GM12873 (cell line): Measurements from ENCODE around the gene PSD2.

Experiments used
- CTCF ChIP-seq: IDR thresholded peaks from 2 replicates; pipeline ENCODE4 v1.5.1; 2012; ENCODE audit warnings: low read depth, mild to moderate bottlenecking, moderate library complexity, low read length, control low read depth; ENCODE audit not compliant: insufficient read depth; ENCODE audit errors: missing control alignments

The PSD2 gene

GRCh38 chr5:139864716-139865483 is 69.3 kb downstream of the PSD2 start:
- TF ChIP-seq CTCF = no peak

- no peak for TF ChIP-seq CTCF
Measured at GRCh38 chr5:139867109-139867508, 71.5 kb downstream of the PSD2 start.

DNA sequence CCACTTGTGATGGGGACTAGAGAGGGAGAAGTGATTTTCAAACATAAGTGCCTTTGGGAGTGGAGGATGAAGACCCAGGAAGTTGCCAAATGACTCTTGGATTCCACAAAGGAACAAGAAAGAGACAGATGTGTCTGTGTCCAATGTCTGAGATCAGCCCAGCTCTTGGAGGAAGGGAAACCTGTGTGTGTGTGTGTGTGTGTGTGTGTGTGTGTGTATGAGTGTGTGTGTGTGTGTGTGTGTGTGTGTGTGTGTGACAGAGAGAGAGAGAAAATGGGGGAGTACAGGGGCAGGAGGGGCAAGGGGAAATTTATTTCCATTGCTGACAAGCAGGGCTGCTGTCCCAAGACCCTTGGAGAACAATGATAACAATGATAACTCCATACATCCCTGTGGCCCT is 72.0 kb downstream of the PSD2 start:
- TF ChIP-seq CTCF = no peak

GRCh38 chr5:139869042-139869790 is 73.6 kb downstream of the PSD2 start:
- TF ChIP-seq CTCF = no peak

DNA sequence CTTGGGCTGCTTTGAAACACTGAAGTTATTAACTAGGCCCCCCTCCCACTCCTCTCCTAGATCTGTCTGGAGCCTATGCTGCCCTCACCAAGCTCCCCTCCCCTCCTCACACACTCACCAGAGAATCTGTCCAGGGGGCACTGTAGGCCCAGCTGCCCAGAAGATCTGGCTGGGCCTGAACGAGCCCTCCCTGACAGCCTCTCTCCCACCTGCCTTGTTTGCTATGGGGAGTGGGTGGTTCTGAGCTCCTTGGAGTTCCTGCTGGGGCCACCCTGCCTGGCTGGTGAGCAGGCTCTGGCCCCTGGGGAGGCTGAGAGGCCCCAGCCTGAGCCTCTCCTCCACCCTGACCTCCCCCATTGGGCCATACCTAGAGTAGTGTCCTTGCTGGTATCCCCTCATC is 75.1 kb downstream of the PSD2 start:
- TF ChIP-seq CTCF = no peak

DNA sequence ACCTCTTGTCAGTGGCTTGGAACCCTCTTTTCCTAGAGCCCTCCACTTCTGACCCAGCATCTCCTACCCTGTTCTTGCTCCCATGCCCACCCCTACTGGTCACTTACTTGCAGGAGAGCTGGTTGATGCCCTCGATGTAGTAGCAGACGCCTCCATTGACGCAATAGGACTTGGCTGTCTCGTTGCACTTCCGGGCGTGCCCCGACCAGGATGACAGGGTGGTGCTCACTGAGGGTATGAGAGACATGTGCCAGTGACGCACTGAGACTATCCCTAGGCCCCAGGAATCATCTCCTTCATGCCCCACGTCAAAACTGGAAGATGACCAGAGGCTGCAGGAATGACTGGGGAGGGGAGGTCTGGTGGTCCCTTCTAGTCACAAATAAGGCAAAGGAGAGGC is 76.0 kb downstream of the PSD2 start:
- TF ChIP-seq CTCF = no peak

- peak; percentile 30 for TF ChIP-seq CTCF
Measured at GRCh38 chr5:139872052-139872766, 76.6 kb downstream of the PSD2 start.
